Stimulated activated CD4-positive, alpha-beta T cell treated with anti-CD3 and anti-CD28 coated beads, Interleukin-15, amount 100 ng/mL, for 48 hours (primary cell): ENCODE data around the gene CD151.

Source experiments
- DNase-seq, 2 donors: peaks; one replicate each; pipeline ENCODE4 v3.0.0-alpha.2; 2020; ENCODE audit warnings: low read depth in 2 of 2

CD151 gene

DNA sequence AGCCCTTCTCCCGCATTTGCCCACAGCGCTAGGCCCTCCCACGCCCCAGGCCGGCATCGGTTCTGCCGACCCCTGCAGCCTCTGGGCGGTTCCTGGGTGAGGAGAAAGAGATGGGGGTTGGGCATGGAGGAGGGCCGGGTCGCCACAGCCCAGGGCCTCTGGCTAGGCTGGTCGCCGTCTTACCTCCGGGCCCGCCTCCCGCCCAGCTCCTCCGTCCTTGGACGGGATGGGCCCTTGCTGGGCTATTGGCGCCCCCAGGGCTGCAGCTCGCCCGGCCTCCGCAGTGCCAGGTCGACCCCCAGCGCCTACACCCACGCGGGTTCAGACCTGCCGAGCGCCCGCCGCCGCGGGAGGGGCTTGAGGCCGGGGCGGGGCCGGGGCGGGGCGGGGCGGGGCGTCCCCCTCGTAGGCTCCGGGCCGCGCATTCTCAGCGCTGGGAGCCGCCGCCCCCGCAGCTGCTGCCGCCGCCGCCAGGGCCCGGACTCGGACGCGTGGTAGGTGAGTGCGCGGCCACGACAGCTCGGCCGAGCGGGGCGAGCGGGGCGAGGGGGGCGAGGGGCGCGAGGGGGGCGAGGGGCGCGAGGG lies at the start of gene CD151:
Gene CD151 (plus strand): TSS at position 424 of the 585 bp plus-strand sequence. CDS start 3,118 bp downstream, outside the sequence.
- DNase-seq, result no peak

DNA sequence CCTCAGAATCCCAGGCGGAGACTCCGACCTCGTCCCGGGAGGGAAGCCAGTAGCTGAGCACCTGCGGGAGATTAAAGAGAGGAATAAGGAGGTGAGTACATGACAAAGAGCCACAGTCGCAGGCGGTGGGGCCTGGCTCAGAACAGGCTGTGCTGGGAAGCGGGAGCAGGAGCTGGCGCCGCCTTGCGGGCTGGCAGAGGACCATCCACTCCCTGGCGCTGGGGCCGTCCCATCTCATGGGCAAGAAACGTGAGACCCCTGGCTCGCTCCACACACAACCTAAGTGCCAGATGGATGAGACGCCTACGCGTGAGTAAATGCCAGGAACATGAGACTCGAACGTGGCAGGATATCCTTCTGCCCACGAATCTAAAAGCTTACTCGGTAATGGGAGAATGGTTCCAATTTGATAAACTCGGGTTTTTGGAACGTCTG lies 49.2 kb upstream of the CD151 start:
- DNase-seq, result no peak

DNA sequence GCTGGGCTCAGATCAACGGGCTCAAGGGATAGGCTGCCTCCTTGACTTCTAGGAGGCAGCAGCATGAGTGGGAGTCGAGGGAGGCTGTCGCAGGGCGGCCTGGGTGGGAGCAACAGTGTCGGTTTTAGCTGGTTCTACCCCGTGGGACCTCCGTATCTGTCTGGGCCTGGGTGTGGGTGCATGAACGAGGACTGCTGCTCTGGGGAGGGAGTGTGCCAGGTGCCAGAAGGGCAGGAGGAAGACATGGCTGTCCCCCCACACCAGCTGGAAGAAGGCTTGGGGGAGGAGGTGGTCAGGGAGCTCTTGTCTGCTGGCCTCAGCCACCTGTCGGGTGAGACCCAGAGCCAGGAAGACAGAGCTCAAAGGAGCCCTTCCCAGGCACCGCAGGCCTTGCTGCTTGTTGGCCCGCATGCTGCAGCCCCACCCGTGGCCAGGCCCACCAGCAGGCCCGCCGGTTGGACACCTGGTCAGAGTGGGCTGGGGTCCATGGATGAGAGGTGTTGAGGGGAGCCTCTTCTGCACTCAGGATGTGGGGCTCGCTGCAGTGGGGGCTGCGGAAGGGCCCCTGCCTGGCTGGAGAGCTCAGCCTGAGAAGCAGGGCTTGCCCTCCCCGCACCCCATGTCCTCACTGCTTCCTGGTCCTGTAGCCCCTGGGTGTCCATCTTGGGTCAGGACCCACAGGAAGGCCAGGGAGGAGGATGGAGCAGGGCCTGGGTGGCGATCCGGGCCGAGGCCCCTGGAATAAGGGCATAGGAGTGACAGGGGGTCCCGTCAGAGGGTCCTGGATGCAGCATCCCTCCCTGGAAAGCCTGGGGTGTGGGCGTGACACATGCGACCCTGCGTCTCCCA lies 46.3 kb upstream of the CD151 start:
- no peak for DNase-seq

DNA sequence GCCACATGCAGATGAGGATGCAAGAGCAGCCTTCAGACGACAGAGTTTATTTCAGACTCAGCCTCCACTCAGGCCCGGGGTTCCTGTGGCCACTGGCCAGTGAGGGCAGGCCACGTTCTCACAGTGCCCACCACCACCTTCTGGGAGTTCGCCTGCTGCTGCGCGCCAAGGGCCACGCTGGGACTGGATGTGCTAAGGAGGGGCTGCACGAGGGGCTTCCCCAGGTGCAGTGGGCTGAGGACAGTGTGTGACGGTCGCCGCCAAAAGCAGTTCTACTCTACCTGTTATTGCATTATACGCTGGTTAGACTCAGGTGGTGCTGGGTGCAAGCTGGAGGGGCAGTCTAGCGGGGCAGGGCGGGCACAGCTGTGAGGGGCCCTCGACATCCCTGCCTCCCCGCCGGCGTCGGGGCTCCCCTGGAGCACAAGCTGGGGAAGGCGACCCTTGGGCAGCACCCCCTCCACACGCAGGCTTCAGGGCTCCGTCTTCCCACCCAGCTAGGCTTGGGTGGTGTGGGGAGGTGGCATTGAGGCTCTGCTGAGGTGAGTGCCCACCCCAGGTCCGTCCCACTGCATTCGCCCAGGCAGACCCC lies 45.6 kb upstream of the CD151 start:
- DNase-seq, result no peak

DNA sequence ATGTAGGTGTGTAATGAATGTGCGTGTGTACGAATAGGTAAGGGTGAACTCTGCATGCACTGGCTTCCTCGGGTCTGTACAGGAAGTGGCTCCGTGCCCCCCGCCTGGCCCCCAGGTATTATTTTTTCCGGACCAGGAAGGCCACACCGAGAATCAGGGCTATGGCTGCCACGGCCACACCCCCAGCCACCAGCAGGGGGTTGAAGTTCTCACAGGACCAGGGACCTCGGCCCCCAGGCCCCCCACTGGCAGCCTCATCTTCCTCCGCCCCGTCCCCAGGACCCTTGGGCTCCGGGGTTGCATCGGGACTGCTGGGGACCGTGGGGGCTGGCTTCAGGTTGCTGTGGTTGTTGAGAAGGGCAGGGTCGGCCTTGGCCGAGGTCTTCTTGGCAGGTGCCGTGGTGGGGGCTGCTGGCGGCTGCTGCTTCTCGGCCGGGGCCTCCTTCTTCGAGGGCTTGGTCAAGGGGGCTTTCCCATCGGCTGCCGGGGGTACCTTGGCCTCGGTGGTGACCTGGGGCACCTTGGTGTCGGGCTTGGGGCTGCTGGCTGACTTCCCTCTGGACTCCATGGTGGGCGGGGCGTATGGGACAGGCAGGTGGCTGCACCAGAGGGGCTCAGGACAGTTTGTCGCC lies 44.6 kb upstream of the CD151 start:
- DNase-seq, result no peak

DNA sequence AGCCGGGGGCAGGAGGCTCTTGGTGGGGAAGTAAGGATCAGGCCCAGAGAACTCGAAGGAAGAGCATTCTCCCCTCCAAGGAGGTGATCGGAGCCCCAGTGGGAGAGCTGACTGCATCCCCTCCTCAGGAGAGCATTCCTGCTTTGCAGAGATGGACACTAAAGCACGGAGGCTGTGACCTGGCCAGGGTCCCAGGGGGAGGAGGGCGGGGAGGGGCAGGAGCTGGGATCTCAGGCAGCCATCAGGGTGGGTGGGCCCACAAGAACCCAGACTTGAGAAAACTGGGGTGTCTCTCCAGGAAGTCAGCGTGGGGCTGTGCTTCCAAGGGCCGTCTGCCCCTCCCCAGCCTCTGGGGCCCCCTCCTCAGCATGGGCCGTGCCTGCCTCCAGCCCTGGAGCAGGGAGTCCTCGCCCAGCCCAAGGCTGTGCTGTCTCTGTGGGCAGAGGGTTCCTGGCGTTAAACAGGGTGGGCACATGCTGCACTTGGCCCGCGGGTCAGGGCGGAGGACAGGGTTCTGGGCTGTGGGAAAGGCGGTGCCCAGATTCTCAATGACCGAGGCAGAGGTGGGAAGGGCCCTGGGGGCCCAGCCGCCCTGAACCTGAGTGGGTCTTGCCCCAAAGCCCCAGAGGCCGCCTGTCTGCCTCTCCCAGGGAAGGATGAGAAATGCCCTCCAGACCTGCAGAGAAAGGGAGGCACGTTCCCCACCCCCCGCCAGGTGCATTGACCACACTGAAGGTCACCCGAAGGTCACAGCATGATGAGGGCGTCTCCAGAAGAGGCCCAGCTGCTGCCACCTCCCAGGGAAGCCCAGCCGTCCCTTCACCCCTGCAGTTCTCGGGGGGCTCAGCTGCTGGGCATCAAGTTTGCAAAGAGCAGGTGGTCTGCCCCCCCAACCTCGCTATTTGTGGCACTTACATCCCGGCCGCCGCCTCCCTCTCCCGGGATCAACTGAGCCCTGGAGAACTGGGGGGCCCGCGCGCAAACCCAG lies 43.5 kb upstream of the CD151 start:
- no peak for DNase-seq

DNA sequence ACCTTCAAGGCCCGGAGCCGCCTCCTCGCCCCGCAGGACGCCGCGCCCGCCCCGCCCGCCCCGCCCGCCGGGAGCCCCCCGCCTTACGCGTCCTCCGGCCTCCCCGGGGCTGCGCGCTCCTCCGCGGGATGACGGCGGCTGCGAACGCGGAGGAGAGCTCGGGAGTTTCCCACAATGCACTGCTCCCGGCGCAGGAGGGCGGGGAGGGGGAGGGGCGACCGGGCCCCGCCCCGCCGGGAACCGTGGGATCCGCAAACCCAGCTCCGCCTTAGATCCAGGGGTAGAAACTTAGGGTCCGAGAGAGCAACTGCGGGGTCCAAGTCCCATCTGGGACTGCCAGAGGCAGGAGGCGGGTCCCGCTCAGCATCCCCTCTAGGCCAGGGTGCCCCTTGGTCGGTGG lies 42.8 kb upstream of the CD151 start, which contains the start of gene CEND1:
Gene CEND1 (minus strand): TSS at position 148 of the 400 bp plus-strand sequence. CDS start 1,514 bp downstream, outside the sequence.
- DNase-seq, result no peak

DNA sequence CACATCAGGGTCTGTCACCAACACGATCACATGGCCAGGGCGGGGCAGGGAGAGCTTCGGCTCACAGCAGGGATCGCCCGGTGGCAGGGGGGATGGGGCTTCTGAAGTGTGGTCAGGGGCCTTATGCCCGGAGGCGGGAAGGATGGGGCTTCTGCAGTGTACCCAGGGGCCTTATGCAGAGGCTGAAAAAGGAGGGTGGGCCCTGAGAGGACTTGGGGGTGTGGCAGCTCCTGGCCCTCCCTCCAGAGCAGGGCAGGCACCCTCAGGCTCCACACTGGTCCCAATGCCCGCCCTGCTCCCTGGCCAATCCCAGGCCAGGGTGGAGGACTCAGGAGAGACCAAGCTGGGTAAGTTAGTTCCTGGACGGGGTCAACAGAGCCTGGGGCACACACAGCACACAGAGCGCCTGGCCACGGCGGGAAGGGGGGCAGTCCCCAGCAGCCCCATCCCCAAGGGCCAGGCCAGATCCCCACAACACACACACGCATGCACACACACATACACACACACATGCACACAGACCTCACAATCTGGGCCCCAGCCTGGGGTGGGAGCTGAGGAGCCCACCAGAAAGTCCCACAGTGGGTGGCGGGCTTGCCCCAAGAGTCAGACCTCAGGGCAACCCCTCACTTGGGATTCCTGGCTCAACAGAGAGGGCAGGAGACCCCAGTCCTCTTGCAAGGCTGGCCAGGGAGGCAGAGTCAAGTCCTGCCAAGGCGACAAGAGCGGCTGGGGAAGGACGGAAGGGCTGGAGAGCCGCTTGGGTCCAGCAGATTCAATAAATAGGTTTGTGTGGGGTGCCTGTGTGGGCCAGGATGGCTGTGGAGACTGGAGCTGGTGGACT lies 41.8 kb upstream of the CD151 start:
- DNase-seq, result no peak

DNA sequence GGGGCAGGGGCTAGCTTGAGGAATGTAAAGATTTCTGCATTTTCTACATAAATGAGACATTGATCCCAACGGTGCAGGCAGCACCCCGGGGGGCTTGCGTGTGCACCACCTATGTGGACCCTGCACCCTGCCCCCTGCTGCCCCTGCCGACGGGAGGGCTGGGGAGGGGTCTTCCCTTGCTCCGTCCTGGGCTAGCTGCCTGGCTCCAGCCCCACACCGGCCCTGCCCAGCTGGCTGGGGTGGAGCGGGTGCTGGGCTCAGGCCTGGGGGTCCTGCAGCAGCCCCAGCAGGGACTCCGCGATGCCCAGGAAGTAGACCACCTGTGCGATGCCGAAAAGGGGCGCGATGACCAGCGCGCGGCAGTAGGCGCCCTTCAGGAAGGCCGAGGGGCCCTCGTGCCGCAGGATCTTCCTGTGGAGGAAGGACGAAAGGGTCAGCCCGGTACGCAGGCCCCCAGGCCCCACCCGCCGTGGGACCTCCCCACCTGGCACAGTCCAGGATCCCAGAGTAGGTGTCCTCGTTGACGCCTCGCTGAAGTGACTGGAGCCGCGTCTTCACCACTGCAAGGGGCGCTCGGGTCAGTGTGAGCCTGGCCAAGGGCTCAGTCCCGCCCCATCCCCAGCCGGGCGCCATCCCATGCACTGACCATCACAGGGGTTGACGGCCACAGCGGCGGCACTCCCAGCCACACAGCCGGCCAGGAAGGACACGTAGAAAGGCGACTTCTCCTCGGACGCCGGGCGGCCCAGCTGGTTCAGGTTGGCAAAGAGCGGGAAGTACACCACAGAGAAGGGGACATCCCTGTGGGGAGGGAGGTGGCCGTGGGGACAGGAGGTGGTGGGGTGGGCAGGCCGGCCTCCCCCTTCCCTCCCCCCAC lies 40.9 kb upstream of the CD151 start:
- DNase-seq, result no peak

DNA sequence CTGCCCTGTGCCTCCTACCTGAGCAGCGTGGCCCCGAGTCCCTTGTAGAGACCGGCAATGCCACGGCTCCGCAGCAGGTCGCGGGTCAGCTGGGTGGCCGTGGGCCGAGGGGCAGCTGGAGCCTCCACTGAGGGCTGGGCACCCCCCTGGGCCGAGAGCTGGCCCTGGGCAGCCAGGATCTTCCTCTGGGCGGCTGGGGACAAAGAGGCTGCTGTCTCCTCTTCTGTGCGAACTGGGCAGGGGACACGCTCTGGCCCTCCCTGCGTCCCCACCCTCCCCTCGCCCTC lies 40.3 kb upstream of the CD151 start:
- DNase-seq, result no peak

DNA sequence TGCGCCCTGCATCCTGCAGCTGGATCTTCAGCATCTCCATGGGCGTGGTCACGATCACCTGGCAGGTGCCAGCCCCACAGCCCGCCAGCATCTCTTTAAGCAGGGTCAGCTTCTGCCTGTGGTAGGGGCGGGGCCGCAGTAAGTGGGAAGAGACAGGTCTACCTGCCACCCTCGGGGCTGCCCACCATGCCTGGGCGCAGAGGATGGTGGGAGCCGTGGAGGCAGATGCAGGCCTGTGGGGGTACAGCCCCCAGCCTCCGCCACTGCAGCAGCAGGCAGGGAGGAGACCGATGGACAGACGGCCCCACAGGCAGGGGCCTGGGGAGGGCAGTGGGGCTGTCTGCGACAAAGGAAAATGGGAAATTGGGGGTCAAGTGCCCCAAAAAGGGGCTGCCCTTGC lies 39.9 kb upstream of the CD151 start:
- DNase-seq, result no peak

DNA sequence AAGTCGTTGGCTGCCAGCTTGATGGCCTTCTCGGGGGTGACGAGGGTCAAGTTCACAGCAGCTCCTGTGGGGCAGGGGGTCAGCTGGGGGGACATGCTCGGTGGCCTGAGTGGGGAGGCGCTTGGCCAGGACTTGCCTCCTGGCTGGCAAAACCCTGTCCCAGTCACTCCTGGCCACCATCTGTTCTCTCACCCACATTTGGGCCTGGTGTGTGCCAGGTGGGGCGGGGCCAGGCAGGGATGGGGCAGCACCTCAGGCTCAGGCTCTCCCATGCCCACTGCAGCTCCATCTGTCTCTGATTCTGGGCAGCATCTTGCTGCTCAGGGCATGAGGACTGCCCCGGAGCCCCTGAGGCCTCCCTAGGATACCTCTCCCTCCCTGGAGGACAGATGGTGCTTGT lies 39.2 kb upstream of the CD151 start:
- DNase-seq, result no peak

DNA sequence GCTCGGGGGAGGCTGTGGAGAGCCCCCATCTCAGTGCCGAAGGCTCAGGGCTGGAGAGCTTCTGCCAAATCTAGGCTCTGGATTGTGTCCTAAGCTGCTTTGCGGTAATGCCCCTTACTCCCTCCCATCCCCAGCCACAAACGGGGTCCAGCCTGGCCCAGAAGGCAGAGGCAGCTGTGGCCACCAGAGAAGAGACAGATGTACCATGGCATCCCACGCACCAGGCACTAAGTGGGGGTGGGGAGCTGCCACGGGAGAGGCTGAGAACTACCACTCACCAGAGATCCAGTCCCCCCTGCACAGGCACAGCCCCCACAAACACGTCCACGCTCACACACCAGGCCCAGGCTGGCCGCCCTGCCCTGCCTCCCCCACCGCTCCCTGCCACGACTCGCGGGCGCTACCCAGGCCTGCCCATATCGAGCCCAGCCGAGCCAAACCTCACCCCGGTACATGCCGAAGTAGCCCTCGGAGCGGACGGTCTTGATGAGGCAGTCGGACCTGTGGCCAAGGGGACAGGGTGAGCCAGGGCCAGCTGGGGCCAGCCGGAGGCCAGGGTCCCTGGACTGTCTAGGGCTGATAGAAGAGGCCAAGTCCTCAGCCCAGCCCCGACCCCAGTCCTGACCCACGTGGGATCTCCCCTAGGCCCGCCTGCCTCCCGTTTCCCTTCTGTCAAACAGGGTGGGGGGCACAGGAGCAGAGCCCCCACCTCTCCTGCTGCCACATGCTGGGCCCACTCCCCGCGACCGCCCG lies 38.6 kb upstream of the CD151 start:
- no peak for DNase-seq

DNA sequence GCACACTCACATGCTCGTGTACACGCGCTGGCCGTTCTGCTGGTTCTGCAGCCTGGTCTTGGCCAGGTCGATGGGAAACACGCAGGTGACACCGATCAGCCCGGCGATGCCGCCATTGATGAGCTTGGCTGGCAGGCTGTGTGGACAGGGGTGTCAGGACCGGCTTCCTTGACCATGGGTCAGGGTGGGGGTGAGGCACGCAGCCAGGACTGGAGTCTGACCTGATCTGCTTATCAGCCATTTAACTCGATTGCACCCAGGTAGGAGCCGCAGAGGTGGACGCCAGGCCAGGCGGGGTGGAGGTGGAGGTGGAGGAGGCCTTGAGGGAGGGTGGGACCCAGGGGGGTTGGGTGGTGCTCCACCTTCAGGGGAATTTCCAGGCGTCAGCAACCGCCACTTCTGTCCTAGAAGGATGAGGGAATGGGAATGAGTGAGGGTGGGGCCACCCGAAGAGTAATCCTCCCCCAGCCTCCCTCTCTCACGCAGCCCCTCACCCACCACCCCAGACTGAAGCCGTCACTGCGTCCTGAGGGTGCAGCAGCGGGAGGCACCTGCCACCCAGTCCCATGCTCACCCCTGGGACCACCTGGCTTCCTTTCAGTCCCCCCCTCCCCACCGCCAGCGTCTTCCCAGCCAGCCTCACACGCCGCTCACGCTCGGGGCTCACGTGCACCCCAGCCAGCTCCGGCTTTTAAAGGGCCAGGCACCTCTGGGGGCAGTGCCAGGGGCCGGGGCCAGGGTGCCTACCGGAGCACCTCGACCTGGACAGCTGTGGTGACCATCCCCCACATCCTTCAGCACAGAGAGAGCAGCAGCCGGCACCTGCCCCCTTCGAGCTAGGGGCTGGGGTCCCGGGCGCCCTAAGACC lies 37.8 kb upstream of the CD151 start:
- no peak for DNase-seq

DNA sequence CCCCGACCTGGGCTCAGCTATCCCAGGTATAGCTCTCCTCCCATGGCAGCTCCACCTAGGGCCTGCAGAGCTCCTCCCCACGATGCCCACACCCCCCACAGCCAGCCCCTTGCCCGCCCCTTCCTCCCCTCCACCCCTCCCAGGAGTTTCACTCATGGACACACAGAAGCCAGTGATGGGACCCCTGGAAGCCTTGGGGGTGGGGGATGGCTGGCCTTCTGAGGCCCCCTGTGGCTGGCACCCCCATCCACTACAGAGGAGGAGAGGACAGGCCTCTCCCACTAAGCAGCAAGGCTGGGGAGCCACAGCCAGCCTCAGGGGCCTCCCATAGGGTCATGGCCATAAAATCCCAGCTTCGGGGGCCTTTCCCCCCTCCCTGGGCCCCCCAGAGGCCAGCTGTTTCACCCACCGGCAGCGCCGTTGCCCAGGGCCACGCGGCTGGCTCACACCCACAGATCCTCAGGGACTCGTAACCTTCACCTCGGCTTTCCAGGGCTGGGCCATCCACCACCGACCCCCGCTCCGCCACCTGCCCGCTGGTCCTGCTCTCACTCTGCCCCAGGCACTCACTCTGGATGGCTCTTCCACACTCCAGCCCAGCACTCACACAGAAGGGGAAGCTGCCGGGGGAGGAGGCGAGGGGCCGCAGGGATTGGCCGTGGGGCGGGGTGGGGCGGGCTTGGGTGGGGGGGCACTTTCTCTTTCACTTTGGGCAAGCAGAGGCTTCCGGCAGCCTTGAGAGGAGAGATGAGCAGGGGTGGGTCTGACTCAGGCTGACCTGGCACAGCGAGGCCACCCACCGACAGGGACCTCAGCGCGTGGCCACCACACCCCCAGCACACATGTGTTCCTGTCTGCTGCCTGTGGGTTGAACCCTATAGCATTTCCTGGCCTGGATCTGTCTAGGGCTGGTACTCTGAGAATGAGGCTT lies 36.9 kb upstream of the CD151 start:
- DNase-seq, result peak; percentile 83 to 87

DNA sequence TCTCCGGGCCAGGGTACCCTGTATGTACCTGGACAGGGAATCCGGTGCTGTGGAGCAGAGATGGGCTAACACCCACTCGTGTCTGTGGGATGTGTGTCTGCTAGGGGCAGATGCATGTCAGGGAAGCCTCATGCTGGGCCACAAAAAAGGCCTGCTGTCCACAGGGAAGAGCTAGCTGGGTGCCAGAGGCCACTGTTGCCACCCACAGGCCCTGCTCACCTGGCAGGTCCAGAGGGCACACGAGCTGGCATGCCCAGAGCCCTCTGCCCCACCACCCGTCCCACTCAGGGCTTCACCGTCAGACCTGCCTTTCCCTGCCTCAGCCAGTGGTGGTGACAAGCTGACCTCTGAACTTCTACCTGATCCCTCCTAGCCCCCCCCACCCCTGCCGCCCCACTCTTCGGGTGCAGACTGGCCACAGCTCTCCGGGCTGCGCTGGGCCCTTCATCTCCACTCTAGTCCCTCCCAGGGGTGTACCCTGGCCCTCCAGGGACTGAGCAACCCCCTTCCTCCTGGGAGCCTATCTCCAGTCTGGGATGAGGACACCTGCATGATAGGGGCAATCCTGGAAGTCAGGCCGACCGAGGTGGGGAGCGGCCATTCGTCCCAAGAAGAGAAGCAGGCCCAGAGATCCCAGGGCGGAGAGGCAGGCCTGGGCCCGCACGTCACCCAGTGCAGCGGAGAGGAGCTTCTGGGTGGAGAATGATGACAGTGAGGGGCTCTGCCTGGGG lies 36.0 kb upstream of the CD151 start:
- no peak for DNase-seq
